Urothelium cell line (cell line): Measurements from ENCODE around the gene LPAR1.
"Not testable (repeated sequence)": the region's sequence is repeated elsewhere in the genome, so short reads cannot be mapped to it uniquely, and the experiment has no call there.

Experiments
- DNase-seq: peaks from one replicate; pipeline ENCODE4 v3.0.0; 2011; ENCODE audit warnings: low spot score, mixed read lengths
- FAIRE-seq: peaks from 2 replicates; lab custom pipeline; 2011; peaks lifted over from hg19 to GRCh38; lab: Jason Lieb, UNC

The LPAR1 gene

DNA sequence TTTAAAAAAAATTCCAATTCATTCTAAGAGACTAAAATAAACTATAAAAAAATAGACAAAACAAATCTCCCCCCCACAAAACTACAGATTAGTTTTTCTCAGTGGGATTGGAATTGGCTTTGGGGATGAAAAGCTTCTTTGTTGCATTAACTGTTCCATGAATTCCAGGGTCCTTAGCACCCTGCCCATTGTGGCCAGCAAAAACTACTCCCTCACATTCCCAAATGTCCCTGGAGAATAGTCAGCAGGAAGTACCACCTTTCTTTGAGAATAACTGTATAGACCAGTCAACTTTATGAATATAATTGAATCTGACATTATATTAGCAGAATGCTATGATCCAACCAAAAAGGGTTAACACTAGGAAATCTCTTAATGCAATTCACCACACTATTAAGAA, 147.9 kb downstream of the LPAR1 start:
- FAIRE-seq (no peak), DNase-seq (peak; percentile 20)

DNA sequence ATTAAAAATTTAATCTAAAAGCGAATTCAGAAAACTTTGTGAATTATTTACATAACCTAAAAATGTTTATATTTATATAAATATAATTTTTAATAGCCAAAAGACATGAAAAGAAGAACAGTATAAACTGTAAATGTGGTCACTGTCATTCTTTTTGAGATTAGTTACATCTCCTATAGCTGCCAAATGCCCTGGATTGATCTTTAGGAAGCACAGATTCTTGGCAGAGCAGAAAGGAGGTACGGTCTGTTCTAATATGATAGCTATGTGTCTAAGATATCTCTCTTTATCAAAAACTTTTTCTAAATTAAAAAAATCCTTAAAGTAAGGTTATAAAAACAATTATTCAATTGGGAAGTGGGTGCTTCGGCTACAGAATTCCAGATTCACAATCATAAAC, 151.0 kb downstream of the LPAR1 start:
- FAIRE-seq: no peak
- DNase-seq: no peak

DNA sequence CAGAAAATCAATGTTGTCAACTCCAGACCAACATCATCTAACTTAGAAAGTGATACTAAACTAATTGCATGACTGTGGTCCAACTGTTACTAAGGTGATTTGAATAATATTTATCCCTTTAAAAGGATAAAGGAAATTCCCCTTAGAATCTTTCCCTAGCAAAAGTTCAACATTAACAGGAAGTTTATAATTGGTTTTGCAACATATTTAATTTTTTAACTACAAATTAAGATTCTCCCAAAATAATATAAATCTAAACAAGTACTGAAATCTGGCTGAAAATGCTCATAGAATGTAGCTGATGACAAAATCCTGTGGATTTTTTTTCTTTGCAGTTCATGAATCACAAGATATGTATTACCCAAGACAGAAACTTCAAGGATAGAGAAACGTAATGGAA, 151.4 kb downstream of the LPAR1 start:
- FAIRE-seq (no peak), DNase-seq (no peak)

DNA sequence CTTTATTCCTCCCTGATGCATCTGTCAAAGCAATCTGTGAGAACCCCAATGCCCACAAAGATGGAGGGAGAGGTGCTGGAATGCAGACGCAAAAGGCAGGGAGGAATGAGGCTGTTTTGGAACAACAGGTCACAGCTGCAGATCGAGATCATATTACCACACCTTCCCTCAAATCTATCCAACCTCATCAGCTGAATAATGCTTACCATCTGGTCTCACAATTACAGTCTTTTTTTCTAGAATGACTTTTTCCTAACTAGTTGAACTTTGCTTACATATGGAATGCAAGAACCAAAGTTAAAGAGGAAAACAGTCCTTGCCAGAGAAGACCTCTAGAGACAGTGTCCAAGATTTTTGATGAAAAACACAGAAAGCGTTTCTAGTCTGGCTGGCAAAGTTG, 158.1 kb downstream of the LPAR1 start:
- no peak for FAIRE-seq
- DNase-seq: no peak

DNA sequence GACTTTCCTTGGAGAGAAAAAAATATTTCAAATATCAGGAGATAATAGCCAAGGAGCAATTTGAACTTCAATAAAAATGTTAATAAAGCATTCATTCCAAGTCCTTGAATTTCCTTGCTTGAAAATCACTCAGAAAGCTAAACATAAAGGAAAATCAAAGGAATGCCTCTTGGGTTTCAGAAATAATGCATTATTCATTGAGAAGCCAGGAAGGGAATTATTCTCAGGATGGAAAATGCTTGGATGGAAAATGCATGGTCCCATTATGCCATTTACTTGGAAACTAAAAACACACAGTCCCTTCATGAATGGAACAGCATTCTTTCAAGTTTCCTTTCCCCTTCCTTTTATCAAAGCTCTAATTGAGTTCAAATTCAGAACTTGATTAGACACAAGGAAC, 160.9 kb downstream of the LPAR1 start:
- no peak for DNase-seq
- FAIRE-seq: no peak

DNA sequence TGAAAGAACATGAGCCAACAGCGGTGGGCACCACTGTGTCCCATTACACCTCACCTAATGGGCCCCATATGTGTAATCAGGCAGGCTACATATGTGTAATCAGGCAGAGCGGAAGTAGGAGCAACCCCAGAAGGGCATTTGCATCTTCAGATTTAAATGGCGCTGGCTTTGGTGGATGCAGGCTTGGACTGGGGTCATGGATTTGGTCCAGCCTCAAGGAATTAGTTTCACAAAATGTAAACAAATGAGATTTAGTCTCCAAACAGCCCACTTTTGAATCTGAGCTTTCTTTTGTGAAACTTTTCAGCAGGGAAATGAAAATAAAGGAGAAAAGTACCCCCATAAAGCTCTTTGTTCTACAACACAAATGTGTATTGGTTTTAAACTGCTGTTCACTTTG, 161.3 kb downstream of the LPAR1 start:
- DNase-seq (no peak), FAIRE-seq (no peak)

DNA sequence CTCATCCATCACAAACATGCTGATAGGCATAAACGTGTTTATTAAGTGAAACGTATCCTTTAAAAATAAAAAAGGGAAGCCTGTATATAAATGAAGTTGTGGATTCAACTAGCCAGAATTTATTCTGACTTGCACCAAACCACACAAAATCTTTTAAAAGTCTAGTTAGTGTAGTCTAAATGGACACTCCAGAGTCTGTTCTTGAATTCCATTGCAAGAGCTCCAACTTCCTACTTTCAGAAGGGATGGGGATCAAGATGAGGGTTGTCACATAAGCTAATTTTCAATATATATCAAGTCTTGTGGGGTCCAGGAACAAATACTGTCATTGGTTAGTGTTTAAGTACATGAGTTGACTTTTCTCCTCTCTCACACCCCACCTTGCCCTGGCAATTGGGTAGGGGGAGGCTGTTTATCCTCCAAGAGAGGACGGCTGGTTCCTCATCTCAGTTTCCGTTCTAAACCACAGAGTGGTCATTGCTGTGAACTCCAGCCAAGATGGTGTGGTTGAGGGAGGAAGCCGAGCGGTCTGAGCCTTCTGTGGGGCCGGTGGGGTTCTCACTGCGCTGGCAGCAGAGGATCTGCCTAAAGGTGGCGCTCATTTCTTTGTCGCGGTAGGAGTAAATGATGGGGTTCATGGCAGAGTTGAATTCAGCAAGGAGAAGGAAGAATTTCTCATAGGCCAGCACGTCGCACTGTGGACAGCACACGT, 163.2 kb downstream of the LPAR1 start:
- DNase-seq: no peak
- no peak for FAIRE-seq

DNA sequence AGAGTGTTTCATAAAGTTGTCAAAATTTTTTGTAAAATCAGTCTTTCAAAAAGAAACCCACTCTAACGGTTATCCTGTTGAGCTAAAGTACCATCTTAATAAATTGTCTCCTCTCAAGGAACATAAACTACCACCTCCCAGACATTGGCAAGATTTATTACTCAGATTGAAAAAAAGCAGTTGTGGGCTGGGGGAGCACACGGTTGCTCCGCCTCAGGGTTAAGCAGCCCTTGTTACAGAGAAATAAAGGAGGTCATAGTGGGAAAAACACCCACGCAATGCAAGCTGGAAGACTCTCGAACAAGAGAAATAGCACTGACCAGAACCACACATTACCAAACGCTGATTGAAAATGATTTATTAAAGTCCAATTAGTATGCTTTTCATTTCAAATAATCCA, 165.3 kb downstream of the LPAR1 start:
- no peak for DNase-seq
- no peak for FAIRE-seq

DNA sequence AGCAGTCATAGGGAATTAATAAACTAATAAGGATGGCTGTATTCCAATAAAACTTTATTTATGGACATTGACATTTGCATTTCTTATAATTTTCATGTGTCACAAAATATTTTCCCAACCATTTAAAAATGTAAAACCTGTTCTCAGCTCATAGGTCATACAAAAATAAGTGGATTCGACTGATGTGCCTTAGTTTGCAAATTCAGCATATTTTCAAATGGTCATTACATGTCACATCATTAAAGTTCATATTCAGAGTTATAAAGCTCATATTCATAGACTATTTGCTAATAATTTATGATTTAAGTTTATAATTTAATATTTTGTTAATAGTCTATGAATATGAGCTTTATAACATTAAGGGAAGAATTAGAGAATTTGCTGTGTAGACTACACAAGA, 166.5 kb downstream of the LPAR1 start:
- DNase-seq (no peak), FAIRE-seq (no peak)

DNA sequence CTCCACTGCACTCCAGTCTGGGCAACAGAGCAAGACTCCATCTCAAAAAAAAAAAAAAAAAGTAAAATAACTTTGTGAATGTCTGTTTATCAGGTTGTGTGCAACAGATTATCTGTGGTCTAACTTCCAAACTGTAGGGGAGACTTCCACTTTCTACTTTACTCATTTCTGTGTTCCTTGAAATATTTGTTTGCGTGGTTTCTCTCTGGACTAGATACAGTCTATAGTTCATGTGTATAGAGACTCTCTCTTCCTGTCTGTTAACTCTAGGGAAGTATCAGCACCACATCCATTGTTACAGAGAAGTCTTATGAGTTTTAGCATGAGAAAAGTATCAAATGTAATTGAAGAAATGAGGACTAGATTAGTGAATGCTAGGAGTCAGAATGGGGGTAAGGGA, 168.3 kb downstream of the LPAR1 start:
- no peak for DNase-seq
- no peak for FAIRE-seq

DNA sequence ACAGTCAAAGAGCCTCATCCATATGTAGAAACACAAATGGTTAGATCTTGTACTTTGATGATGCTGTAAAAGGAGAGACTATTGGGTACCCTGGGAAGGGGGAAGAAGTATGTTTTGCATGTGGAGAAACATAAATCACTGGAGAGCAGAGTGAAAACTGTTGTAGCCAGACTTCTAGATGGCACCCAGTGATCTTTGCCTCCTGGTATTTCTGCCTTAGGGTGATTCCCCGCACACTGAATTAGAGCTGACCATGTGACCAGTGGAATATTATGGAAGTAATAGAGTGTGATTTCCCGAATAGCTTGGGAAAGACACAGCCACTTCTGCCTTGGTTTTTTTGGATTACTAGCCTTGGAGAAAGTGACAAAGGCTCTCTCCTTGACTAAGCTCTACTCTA, 174.3 kb downstream of the LPAR1 start:
- DNase-seq: no peak
- no peak for FAIRE-seq

DNA sequence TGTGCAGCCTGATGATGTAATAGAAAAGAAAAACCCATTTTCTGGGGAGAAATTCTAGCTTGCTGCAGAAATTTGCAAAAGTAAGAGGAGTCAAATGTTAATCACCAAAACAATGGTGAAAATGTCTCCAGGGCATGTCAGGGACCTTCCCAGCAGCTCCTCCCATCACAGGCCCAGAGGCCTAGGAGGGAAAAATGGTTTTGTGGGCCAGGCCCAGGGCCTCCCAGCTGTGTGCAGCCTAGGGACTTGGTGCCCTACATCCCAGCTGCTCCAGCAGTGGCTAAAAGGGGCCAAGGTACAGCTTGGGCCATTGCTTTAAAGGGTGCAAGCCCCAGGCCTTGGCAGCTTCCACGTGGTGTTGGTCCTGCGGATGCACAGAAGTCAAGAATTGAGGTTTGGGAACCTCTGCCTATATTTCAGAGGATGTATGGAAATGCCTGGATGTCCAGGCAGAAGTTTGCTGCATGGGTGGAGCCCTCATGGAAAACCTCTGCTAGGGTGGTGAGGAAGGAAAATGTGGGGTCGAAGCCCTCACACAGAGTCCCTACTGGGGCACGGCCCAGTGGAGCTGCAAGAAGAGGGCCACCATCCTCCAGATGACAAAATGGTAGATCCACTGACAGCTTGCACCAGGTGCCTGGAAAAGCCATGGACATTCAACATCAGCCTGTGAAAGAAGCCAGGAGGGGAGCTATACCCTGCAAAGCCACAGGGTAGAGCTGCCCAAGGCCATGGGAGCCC, 176.7 kb downstream of the LPAR1 start:
- DNase-seq, FAIRE-seq: not testable (repeated sequence)

DNA sequence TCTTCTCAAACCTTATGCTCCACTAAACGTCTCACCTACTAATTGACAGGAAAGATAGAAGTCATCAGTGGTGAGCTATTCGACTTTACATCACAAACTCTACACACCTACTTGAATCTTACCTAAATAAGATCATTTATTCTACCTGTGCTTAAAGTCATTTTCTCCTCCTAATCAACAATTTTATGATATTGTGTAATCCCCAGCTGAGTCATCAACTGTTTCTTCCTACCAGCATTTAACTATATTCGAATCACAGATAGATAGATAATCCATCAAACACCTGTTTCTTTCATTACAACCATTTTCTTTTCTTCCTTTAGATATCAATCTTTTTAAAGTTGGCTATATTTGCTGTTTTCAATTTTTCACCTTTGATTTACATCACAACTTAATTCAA, 181.5 kb downstream of the LPAR1 start:
- FAIRE-seq (no peak), DNase-seq (no peak)

DNA sequence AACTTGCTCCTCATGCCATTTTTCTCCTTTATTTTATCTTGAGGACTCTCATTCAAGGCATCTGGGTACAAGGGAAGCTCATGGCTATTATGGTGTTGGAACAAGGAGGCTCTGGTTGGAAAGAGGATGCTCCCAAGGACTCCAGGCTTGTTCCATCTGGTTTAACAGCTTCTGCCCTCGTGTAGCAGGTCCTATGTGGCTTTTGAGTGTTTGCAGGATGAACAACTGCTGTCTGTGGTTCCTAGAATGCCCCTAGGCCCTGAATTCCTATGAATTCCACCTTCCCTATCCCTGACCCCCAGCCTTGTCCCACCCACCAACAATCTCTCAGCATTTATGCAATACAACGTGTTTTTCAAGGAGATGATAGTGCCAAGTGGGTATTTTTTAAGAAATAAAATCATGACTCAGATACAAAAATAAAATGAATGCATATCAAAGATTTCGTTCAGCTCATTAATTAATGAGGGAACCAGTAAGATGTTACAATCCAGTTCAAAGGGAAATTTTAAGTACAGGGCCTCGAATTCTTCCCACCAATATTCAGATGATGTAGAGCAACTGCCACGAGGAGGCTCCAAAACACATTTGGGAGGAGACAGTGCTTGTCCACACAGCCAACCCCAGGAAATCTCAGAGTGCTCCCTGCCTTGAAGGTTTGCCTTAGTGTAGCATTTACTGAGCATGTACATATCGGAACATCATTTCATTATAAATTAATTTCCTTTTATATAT, 187.7 kb downstream of the LPAR1 start:
- FAIRE-seq: no peak
- DNase-seq: no peak

DNA sequence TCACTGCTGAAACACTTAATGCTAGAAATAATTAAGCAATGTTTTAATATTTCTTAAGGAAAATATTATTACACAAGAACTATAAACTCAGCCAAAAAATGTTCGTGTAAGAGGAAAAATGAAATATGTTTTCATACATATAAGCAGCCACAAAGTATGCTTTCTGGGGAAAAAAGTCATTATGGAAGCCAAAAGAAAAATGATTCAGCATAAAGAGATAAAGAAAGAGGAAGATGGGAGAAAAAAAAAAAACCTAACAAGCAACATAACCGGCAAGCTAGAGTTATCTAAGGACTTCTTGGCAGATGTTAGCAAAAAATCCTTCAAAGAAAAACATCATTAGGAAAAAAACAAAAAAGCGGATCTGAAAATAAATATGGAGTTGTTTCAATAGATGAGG, 190.6 kb downstream of the LPAR1 start:
- FAIRE-seq (no peak), DNase-seq (no peak)

DNA sequence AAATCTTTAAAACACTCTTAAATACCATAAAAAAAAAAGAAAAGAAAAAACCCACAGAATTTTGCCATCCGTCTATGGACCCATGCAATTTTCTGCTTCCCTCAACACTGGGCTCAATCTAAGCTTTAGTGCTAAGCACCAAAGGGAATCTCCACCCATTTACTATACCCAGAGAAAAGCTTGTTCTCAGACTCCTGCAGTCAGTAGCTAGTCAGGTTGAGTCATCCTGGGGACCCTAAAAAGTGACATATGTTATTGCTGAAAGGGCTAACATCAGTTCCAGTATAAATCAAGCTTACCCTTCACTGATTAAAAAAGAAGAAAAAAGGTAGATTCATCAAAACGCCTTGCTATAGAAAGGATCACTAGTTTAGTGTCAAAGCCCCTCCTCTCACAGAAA, 192.1 kb downstream of the LPAR1 start:
- FAIRE-seq (no peak), DNase-seq (no peak)

DNA sequence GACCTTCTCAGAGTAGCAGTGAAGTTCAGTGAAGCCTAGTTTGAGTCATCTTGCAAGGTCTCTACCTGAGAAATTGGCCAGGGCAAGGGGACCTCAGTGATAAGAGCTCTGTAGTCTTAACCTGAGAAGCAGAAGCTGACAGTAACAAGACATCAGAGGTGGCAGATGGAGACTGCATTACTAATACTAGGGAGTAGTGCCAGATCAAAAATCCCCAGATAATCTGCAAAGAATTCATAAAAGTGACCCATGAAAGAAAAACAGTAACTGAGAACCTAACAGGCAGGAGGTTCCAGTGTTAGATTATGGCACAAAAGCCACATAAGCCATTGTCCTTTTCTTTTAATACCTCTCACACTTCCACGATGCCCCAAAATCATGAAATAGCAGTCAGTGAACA, 194.1 kb downstream of the LPAR1 start:
- FAIRE-seq: no peak

DNA sequence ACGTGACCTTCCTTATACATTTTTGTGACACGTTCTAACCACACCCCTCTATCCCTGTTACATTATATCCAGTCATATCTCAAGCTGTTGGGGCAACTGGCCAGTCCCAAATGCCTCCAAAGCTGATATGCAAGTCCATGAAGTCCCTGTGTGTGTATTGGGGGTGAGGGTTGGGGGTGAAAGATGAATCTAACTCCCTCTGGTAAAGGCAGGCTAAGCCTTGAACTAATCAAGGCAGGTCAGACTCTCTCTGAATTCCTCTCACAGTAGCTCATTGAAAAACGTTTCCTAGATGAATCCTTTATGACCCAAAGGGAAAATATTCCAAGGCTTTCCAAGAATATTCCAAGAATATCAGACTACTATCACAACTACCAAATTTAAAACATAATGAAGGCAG, 195.3 kb downstream of the LPAR1 start:
- DNase-seq: no peak
- FAIRE-seq: no peak

More for the DNA sequence above, 194.1 kb downstream of the LPAR1 start:
- no peak for DNase-seq

DNA sequence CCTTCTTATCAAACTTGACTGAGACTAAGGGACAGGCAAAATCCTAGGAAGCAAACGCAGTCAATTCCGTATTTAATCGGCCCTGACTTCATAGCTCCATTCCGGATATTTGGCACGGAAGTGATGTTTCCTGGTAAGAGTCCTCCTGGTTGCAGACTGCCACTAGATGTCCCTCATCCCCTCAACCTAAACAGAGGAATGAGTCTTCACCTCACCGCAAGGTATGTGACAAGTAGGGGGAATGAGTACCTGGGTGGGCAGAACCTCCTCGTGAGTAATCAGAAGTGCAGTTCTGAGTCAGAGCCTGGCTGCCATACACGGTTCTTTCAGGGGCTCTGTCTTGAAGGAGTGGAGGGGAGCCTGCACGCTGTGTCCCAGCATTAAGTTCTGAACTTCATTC, 196.1 kb downstream of the LPAR1 start:
- no peak for FAIRE-seq

DNA sequence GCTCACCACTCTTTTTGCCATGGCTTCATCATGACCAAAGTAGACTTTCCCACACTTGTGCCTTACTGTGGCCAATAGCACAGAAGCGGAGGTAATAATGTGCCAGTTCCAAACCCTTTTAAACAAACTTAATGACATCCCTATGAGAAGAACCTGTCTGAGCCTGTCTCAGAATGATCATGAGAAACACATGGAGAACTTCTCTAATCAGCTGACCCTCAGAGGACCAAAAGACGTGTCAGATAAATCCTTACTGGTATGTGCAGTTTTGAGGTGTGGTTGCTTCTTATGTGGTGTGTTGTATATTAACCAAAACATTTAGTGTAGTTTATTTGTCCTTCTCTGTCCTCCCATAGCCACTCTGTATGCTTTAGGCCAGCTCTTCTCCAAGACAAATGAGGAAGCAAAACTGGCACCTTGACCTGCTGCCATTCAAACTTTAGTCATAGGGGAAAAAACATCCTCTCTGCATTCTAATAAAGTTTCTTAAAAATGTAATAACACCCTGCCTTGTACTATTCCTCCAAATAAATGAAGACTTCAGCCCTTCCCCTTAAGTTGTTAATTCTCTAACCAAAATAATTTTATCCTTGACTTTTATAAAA, 200.8 kb downstream of the LPAR1 start:
- no peak for DNase-seq
- FAIRE-seq: no peak

More for the DNA sequence above, 196.1 kb downstream of the LPAR1 start:
- DNase-seq: peak; percentile 23

DNA sequence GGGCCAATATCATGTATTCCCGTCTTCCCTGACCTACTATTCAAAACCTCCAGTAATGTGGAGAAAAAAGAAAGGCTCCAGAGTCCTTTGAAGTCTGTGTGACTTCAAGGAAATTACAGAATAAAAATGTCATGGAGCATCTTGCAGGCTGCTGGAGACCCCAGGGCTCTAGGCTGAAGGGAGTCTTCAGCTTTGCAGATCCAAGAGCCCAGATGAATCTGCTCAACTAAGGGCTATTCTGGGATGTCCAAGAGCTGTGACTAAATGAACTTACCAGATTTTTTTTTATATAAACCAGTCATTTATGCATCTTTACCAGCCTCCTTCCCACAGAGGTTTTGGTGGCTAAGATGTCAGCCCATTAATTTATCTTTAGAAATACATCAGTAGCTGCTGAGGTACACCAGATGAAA, 202.4 kb downstream of the LPAR1 start:
- FAIRE-seq: no peak
- peak; percentile 16 for DNase-seq
